GM21381 (cell line): Measurements from ENCODE around the gene SUDS3.

Experiments used
- ATAC-seq: cut with Tn5 transposase; IDR thresholded peaks from one replicate; pipeline ENCODE4 v1.9.1; 2021; ENCODE audit warnings: mild to moderate bottlenecking, moderate library complexity; ENCODE audit not compliant: unreplicated experiment

The SUDS3 gene

GRCh38 chr12:118355843-118356242 lies 20.5 kb upstream of the SUDS3 start:
- ATAC-seq: no peak

GRCh38 chr12:118356809-118357256 lies 19.5 kb upstream of the SUDS3 start:
- peak; percentile 27 for ATAC-seq

GRCh38 chr12:118357257-118358007 lies 18.9 kb upstream of the SUDS3 start:
- peak; percentile 49 for ATAC-seq

GRCh38 chr12:118358008-118358359 lies 18.4 kb upstream of the SUDS3 start:
- no peak for ATAC-seq

- ATAC-seq: no peak
These were observed 17.5 kb upstream of the SUDS3 start for GRCh38 chr12:118358612-118359540.

GRCh38 chr12:118359541-118359915 lies 16.8 kb upstream of the SUDS3 start:
- ATAC-seq: peak; percentile 54

GRCh38 chr12:118361092-118361404 lies 15.3 kb upstream of the SUDS3 start:
- no peak for ATAC-seq

- ATAC-seq: no peak
These were observed 14.5 kb upstream of the SUDS3 start for GRCh38 chr12:118361889-118362288.

GRCh38 chr12:118368821-118369220 lies 7.5 kb upstream of the SUDS3 start:
- ATAC-seq: no peak

- ATAC-seq: no peak
These were observed 5.8 kb upstream of the SUDS3 start for GRCh38 chr12:118370601-118371000.

- no peak for ATAC-seq
These were observed 4.8 kb upstream of the SUDS3 start for GRCh38 chr12:118371321-118372282.

GRCh38 chr12:118372541-118373495 lies 3.5 kb upstream of the SUDS3 start, which contains the start of gene TAOK3:
Gene TAOK3, minus strand, starts transcription at chr12:118372907. Its CDS starts 117,340 bp downstream, at chr12:118255567.
- ATAC-seq: peak; percentile 75

GRCh38 chr12:118373616-118374015 lies 2.7 kb upstream of the SUDS3 start:
- ATAC-seq: no peak

- no peak for ATAC-seq
These were observed 2.1 kb upstream of the SUDS3 start for GRCh38 chr12:118374126-118374725.

- ATAC-seq: no peak
These were observed 1.4 kb upstream of the SUDS3 start for GRCh38 chr12:118374909-118375308.

GRCh38 chr12:118375348-118375747 lies 1.0 kb upstream of the SUDS3 start:
- ATAC-seq: no peak

- no peak for ATAC-seq
These were observed 897 bp downstream of the SUDS3 start for GRCh38 chr12:118377021-118377883.

GRCh38 chr12:118377884-118378470 lies 1.6 kb downstream of the SUDS3 start:
- no peak for ATAC-seq
